H9 (cell line): ENCODE measurements around the gene RNF213. TPM values are rescaled to one million over a fixed set of nuclear protein-coding genes. Genes with fewer than 3 reads are reported as not detected.

Source experiments
- DNase-seq: peaks from one replicate; pipeline ENCODE4 v3.0.0-alpha.2; 2017
- H2AFZ ChIP-seq: one replicate; pipeline ENCODE4 v1.6.1; 2013; ENCODE audit warnings: mild to moderate bottlenecking, low read length, control low read depth, moderate library complexity
- H2AK5ac ChIP-seq: 2 replicates; pipeline ENCODE4 v1.6.1; 2013; ENCODE audit warnings: low read length, control low read depth, mixed read lengths; ENCODE audit not compliant: insufficient read length
- H2BK120ac ChIP-seq: one replicate; pipeline ENCODE4 v1.6.1; 2013; ENCODE audit warnings: low read depth, mild to moderate bottlenecking, low read length, control low read depth, inconsistent platforms; ENCODE audit not compliant: poor library complexity, severe bottlenecking
- H2BK12ac ChIP-seq: 2 replicates; pipeline ENCODE4 v1.6.1; 2013; ENCODE audit warnings: low read length, control low read depth, mixed read lengths, low read depth; ENCODE audit not compliant: insufficient read length
- H2BK15ac ChIP-seq: 2 replicates; pipeline ENCODE4 v1.6.1; 2013; ENCODE audit warnings: low read depth, low read length, control low read depth
- H2BK20ac ChIP-seq: one replicate; pipeline ENCODE4 v1.6.1; 2013; ENCODE audit warnings: low read depth, mild to moderate bottlenecking, low read length, control low read depth, inconsistent platforms; ENCODE audit not compliant: poor library complexity, severe bottlenecking
- H2BK5ac ChIP-seq: 2 replicates; pipeline ENCODE4 v1.6.1; 2013; ENCODE audit warnings: low read length, control low read depth, mixed read lengths; ENCODE audit not compliant: insufficient read length
- H3K14ac ChIP-seq: 2 replicates; pipeline ENCODE4 v1.6.1; 2013; ENCODE audit warnings: low read length, control low read depth; ENCODE audit not compliant: insufficient read depth
- H3K18ac ChIP-seq: 2 replicates; pipeline ENCODE4 v1.6.1; 2013; ENCODE audit warnings: low read depth, mild to moderate bottlenecking, mixed read lengths, low read length, control low read depth; ENCODE audit not compliant: insufficient read length
- H3K23ac ChIP-seq: 2 replicates; pipeline ENCODE4 v1.6.1; 2013; ENCODE audit warnings: low read length, control low read depth, mixed read lengths, low read depth; ENCODE audit not compliant: insufficient read length
- H3K23me2 ChIP-seq: 2 replicates; pipeline ENCODE4 v1.6.1; 2013; ENCODE audit warnings: low read depth, mild to moderate bottlenecking, mixed read lengths, low read length, control low read depth; ENCODE audit not compliant: insufficient read length, poor library complexity, severe bottlenecking
- H3K27ac ChIP-seq: 2 replicates; pipeline ENCODE4 v1.5.1; 2013; ENCODE audit warnings: low read length, control low read depth, mixed read lengths, low read depth; ENCODE audit not compliant: insufficient read length
- H3K27me3 ChIP-seq: 2 replicates; pipeline ENCODE4 v1.6.1; 2013; ENCODE audit warnings: low read length, control low read depth, inconsistent platforms; ENCODE audit not compliant: insufficient read depth
- H3K4ac ChIP-seq: 2 replicates; pipeline ENCODE4 v1.6.1; 2013; ENCODE audit warnings: low read depth, mild to moderate bottlenecking, control low read depth, inconsistent platforms, low read length, moderate library complexity
- H3K4me1 ChIP-seq: 2 replicates; pipeline ENCODE4 v1.6.1; 2013; ENCODE audit warnings: low read length, control low read depth, inconsistent platforms; ENCODE audit not compliant: insufficient read depth
- H3K4me2 ChIP-seq: 2 replicates; pipeline ENCODE4 v1.6.1; 2013; ENCODE audit warnings: low read length, control low read depth, mixed read lengths; ENCODE audit not compliant: insufficient read length, insufficient read depth
- H3K56ac ChIP-seq: 2 replicates; pipeline ENCODE4 v1.6.1; 2013; ENCODE audit warnings: low read depth, mild to moderate bottlenecking, mixed read lengths, low read length, control low read depth; ENCODE audit not compliant: insufficient read length
- H3K79me1 ChIP-seq: 2 replicates; pipeline ENCODE4 v1.6.1; 2013; ENCODE audit warnings: low read depth, mild to moderate bottlenecking, moderate library complexity, low read length, control low read depth, inconsistent platforms; ENCODE audit not compliant: insufficient read depth, poor library complexity, severe bottlenecking
- H3K79me2 ChIP-seq: 2 replicates; pipeline ENCODE4 v1.6.1; 2013; ENCODE audit warnings: low read length, control low read depth, inconsistent platforms; ENCODE audit not compliant: insufficient read depth
- H3K9ac ChIP-seq: 2 replicates; pipeline ENCODE4 v1.6.1; 2013; ENCODE audit warnings: low read length, control low read depth, mixed read lengths; ENCODE audit not compliant: insufficient read length; ENCODE audit errors: extremely low read depth
- H3K9me3 ChIP-seq: one replicate; pipeline ENCODE4 v1.6.1; 2013; ENCODE audit warnings: low read depth, low read length, inconsistent platforms; ENCODE audit not compliant: control insufficient read depth
- H3T11ph ChIP-seq: one replicate; pipeline ENCODE4 v1.6.1; 2013; ENCODE audit warnings: mild to moderate bottlenecking, low read length, control low read depth, inconsistent platforms
- H4K20me1 ChIP-seq: one replicate; pipeline ENCODE4 v1.6.1; 2013; ENCODE audit not compliant: control insufficient read depth, insufficient read length, insufficient read depth
- H4K5ac ChIP-seq: 2 replicates; pipeline ENCODE4 v1.6.1; 2013; ENCODE audit warnings: low read depth, mild to moderate bottlenecking, mixed read lengths, low read length, control low read depth; ENCODE audit not compliant: insufficient read length
- H4K8ac ChIP-seq: replicated peaks from 2 replicates; pipeline ENCODE4 v1.6.1; 2013; ENCODE audit warnings: low read length, control low read depth, mixed read lengths, low read depth; ENCODE audit not compliant: insufficient read length
- H4K91ac ChIP-seq: 2 replicates; pipeline ENCODE4 v1.6.1; 2013; ENCODE audit warnings: low read depth, mild to moderate bottlenecking, moderate library complexity, mixed read lengths, low read length, control low read depth; ENCODE audit not compliant: insufficient read length
- H3K27ac Mint-ChIP-seq, 3 experiments: 2 replicates in 2 of 3; 3 replicates in 1 of 3; pipeline ENCODE4 v1.8.0; 2020 to 2021; ENCODE audit warnings: mixed read lengths in 3 of 3, mild to moderate bottlenecking in 1 of 3, moderate library complexity in 1 of 3
- H3K27me3 Mint-ChIP-seq: 2 replicates; pipeline ENCODE4 v1.8.0; 2021; ENCODE audit warnings: low read depth, mild to moderate bottlenecking, moderate library complexity, mixed read lengths
- H3K36me3 Mint-ChIP-seq, 3 experiments: 2 replicates in 2 of 3; 3 replicates in 1 of 3; pipeline ENCODE4 v1.8.0; 2020 to 2021; ENCODE audit warnings: low read depth in 3 of 3, mixed read lengths in 3 of 3; ENCODE audit not compliant: insufficient read depth in 1 of 3
- H3K4me1 Mint-ChIP-seq, 2 experiments: 2 replicates each; pipeline ENCODE4 v1.8.0; 2020; ENCODE audit warnings: mixed read lengths in 2 of 2
- H3K4me3 Mint-ChIP-seq, 2 experiments: 2 replicates in 1 of 2; 3 replicates in 1 of 2; pipeline ENCODE4 v1.8.0; 2020 to 2021; ENCODE audit warnings: mild to moderate bottlenecking in 2 of 2, mixed read lengths in 2 of 2, moderate library complexity in 1 of 2
- H3K9me3 Mint-ChIP-seq, 2 experiments: 2 replicates in 1 of 2; 3 replicates in 1 of 2; pipeline ENCODE4 v1.8.0; 2020; ENCODE audit warnings: mild to moderate bottlenecking in 2 of 2, mixed read lengths in 2 of 2, moderate library complexity in 1 of 2
- CTCF ChIP-seq: fragments of 200-600 bp; sonication (generic); conservative IDR thresholded peaks from 3 replicates; pipeline ENCODE4 v1.8.0; 2021; ENCODE audit warnings: antibody characterized with exemption, mild to moderate bottlenecking
- WGBS: extraction: QIAGEN DNeasy Blood & Tissue Kit; methylation state at CpG from one replicate; pipeline ENCODE4 v1.1.7; 2013; ENCODE audit warnings: missing lambda C conversion rate, low lambda C conversion rate, mixed read lengths; ENCODE audit not compliant: insufficient read length; ENCODE audit errors: extremely low coverage; 5-methylcytosine and 5-hydroxymethylcytosine counted together
- total RNA-seq: library from RNA; stranded (reverse); gene quantifications from 2 replicates; pipeline ENCODE4 v1.2.1, GENCODE V29; 2021

RNF213 gene
- total RNA-seq, 1 experiment from 2014 or later = 34.3 TPM

DNA sequence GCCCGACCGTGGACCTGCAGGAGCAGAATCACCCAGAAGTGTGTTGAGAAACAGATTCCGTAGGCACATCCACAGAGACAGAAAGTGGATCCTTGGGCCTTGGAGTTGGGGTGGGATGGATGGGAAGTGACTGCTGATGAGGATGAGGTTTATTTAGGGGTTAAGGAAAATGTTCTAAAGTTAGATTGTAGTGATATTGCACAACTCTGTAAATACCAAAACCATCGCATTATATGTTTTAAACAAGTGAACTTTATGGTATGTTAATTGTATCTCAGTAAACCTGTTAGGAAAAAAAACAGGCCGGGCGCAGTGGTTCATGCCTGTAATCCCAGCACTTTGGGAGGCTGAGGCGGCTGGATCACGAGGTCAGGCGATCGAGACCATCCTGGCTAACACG, 157.9 kb downstream of the RNF213 start:
- Histone ChIP-seq H2BK12ac (no peak overlapping the region), H4K5ac (no peak overlapping the region), H3T11ph (no peak overlapping the region), H3K23ac (no peak overlapping the region), H3K18ac (no peak overlapping the region), H2AFZ (no peak overlapping the region), H3K27ac (no peak overlapping the region), H4K91ac (no peak overlapping the region), H3K56ac (no peak overlapping the region), H3K27me3 (no peaks in the 10 kb centered on the region; the same call in 1 of the 2 replicates), H3K4me2 (no peak overlapping the region), H3K4me1 (no peaks in the 10 kb centered on the region; the same call in 1 of the 2 replicates), H3K4ac (no peak overlapping the region), H2BK5ac (no peak overlapping the region), H4K20me1 (no peaks in the 10 kb centered on the region), H2BK120ac (no peak overlapping the region), H3K9me3 (no peaks in the 10 kb centered on the region), H4K8ac (no peak overlapping the region), H3K79me2 (no peaks in the 10 kb centered on the region), H3K9ac (no peak overlapping the region), H2AK5ac (no peak overlapping the region), H2BK15ac (no peak overlapping the region), H3K14ac (no peak overlapping the region), H2BK20ac (no peak overlapping the region), H3K79me1 (no peaks in the 10 kb centered on the region), H3K23me2 (peaks cover 9% of the 10 kb centered on the region)
- Mint-ChIP-seq H3K4me3 (no peak overlapping the region), H3K36me3 (peaks cover 2 to 12% (median 12%) of the 10 kb centered on the region in 3 experiments; a peak in 3 of 7 replicates), H3K4me1 (peaks cover 10 to 18% of the 10 kb centered on the region in 2 experiments), H3K9me3 (no peaks in the 10 kb centered on the region; a peak in 1 of 5 replicates), H3K27ac (no peak overlapping the region), H3K27me3 (peaks cover 10% of the 10 kb centered on the region)
- no peak for TF ChIP-seq CTCF
- DNase-seq = no peak
- WGBS = no CpG with 5 or more reads among the region's 11 CpGs
